SU-DHL-6 (cell line): ENCODE data around the gene PSEN1.

Experiments
- H2AFZ ChIP-seq: fragments of 200-600 bp; sonication (generic); 2 replicates; pipeline ENCODE4 v1.6.1; 2014; ENCODE audit warnings: low read depth, mild to moderate bottlenecking, moderate library complexity, mixed read lengths, antibody characterized with exemption, low read length; ENCODE audit not compliant: severe bottlenecking
- H3F3A ChIP-seq: fragments of 200-600 bp; shearing (Covaris generic); 2 replicates; pipeline ENCODE4 v1.6.0; 2016; ENCODE audit warnings: antibody characterized with exemption, mild to moderate bottlenecking; ENCODE audit not compliant: insufficient read depth
- H3K27ac ChIP-seq: fragments of 200-600 bp; sonication (generic); 2 replicates; pipeline ENCODE4 v1.5.1; 2016; ENCODE audit warnings: low read depth, mild to moderate bottlenecking, low read length, moderate library complexity, mixed read lengths
- H3K27me3 ChIP-seq: fragments of 200-600 bp; sonication (generic), shearing (Covaris generic); 2 replicates; pipeline ENCODE4 v1.6.0; 2014; ENCODE audit warnings: mild to moderate bottlenecking, low read length
- H3K36me3 ChIP-seq: fragments of 200-600 bp; sonication (generic); 2 replicates; pipeline ENCODE4 v1.6.1; 2014; ENCODE audit warnings: mild to moderate bottlenecking, low read length, mixed read lengths
- H3K4me2 ChIP-seq: fragments of 300-600, 200-600 bp; shearing (Covaris generic), sonication (generic); 2 replicates; pipeline ENCODE4 v1.6.0; 2014; ENCODE audit warnings: low read length, low read depth, mild to moderate bottlenecking; ENCODE audit not compliant: poor library complexity, severe bottlenecking
- H3K4me3 ChIP-seq: fragments of 200-600 bp; sonication (generic); 2 replicates; pipeline ENCODE4 v1.5.1; 2014; ENCODE audit warnings: antibody characterized with exemption, low read length, mild to moderate bottlenecking, mixed read lengths; ENCODE audit not compliant: insufficient read depth, poor library complexity, severe bottlenecking
- H3K79me2 ChIP-seq: fragments of 200-600 bp; sonication (generic); 2 replicates; pipeline ENCODE4 v1.6.1; 2014; ENCODE audit warnings: mild to moderate bottlenecking, low read length, moderate library complexity; ENCODE audit not compliant: insufficient read depth
- H3K9ac ChIP-seq: fragments of 200-600 bp; sonication (generic); 2 replicates; pipeline ENCODE4 v1.7.0; 2014; ENCODE audit warnings: mild to moderate bottlenecking, low read length
- H3K9me2 ChIP-seq: fragments of 200-600 bp; sonication (generic); replicated peaks from 2 replicates; pipeline ENCODE4 v1.6.1; 2014; ENCODE audit warnings: low read length; ENCODE audit not compliant: insufficient read depth
- H3K9me3 ChIP-seq: fragments of 200-600 bp; sonication (generic); 2 replicates; pipeline ENCODE4 v1.6.1; 2014; ENCODE audit warnings: low read length, mixed read lengths; ENCODE audit not compliant: insufficient read depth
- H4K20me1 ChIP-seq: fragments of 200-600 bp; sonication (generic); 2 replicates; pipeline ENCODE4 v1.6.1; 2014; ENCODE audit warnings: low read depth, mild to moderate bottlenecking, antibody characterized with exemption, low read length, moderate library complexity, mixed read lengths
- CTCF ChIP-seq: fragments of 200-600 bp; sonication (generic); IDR thresholded peaks from one replicate; pipeline ENCODE4 v1.5.1; 2017; ENCODE audit warnings: antibody characterized with exemption, mild to moderate bottlenecking, low read length, moderate library complexity; ENCODE audit not compliant: insufficient read depth, poor library complexity, severe bottlenecking
- EZH2phosphoT487 ChIP-seq: fragments of 200-600 bp; sonication (generic), shearing (Covaris generic); conservative IDR thresholded peaks from 2 replicates; pipeline ENCODE4 v1.6.1; 2018; ENCODE audit warnings: mild to moderate bottlenecking, antibody characterized with exemption, low read length, moderate library complexity, mixed read lengths

The PSEN1 gene

GRCh38 chr14:73153272-73153671, 17.0 kb downstream of the PSEN1 start:
- Histone ChIP-seq H2AFZ (no peak overlapping the region), H3K36me3 (no peaks in the 10 kb centered on the region; the same call in 1 of the 2 replicates), H4K20me1 (no peaks in the 10 kb centered on the region), H3K9me3 (no peaks in the 10 kb centered on the region), H3K4me3 (no peak overlapping the region), H3K4me2 (no peak overlapping the region), H3F3A (0 out of 2 replicates have a peak, but pooled peaks cover 8% of the 10 kb centered on the region), H3K27ac (no peak overlapping the region), H3K27me3 (no peaks in the 10 kb centered on the region), H3K9me2 (no peaks in the 10 kb centered on the region), H3K79me2 (no peaks in the 10 kb centered on the region), H3K9ac (no peak overlapping the region)
- TF ChIP-seq CTCF = no peak
- no peak for TF ChIP-seq EZH2phosphoT487

GRCh38 chr14:73162251-73162650, 25.9 kb downstream of the PSEN1 start:
- Histone ChIP-seq H3K27me3 (no peaks in the 10 kb centered on the region), H3K9me3 (no peaks in the 10 kb centered on the region), H3K9ac (no peak overlapping the region), H3K27ac (no peak overlapping the region), H3K9me2 (no peaks in the 10 kb centered on the region), H3K79me2 (no peaks in the 10 kb centered on the region), H3K36me3 (peaks cover 3% of the 10 kb centered on the region; the same call in 1 of the 2 replicates), H3K4me3 (no peak overlapping the region), H2AFZ (no peak overlapping the region), H3F3A (no peaks in the 10 kb centered on the region), H4K20me1 (no peaks in the 10 kb centered on the region), H3K4me2 (no peak overlapping the region)
- TF ChIP-seq EZH2phosphoT487 (no peak), CTCF (no peak)

- no peaks in the 10 kb centered on the region for H3K79me2 ChIP-seq
- no peak overlapping the region for H3K9ac ChIP-seq
- no peaks in the 10 kb centered on the region for H4K20me1 ChIP-seq
- peaks cover 3% of the 10 kb centered on the region; the same call in 1 of the 2 replicates for H3K36me3 ChIP-seq
- no peak overlapping the region for H2AFZ ChIP-seq
- TF ChIP-seq EZH2phosphoT487 (no peak), CTCF (no peak)
- H3K4me3 ChIP-seq = no peak overlapping the region
- no peaks in the 10 kb centered on the region for H3F3A ChIP-seq
- no peak overlapping the region for H3K4me2 ChIP-seq
- no peaks in the 10 kb centered on the region for H3K27me3 ChIP-seq
- no peaks in the 10 kb centered on the region for H3K9me3 ChIP-seq
- H3K9me2 ChIP-seq = no peaks in the 10 kb centered on the region
- H3K27ac ChIP-seq = no peak overlapping the region
These were observed 30.1 kb downstream of the PSEN1 start for GRCh38 chr14:73166399-73166798.
